HCT116 (cell line): ENCODE results near the gene SPATA25. TPM values are rescaled to one million over a fixed set of nuclear protein-coding genes. Genes with fewer than 3 reads are reported as not detected.
A peak's percentile ranks its signal among the peaks of the same experiment; 100 is the strongest.

Experiments used
- ATAC-seq: fragments of 200-7000 bp; cut with Tn5 transposase; 2 replicates; pipeline ENCODE4 v1.9.1; 2020; ENCODE audit warnings: mild to moderate bottlenecking, moderate library complexity
- BruUV-seq: library from RNA; stranded (reverse); fragments of 400-500 nt; replicated peaks from 2 replicates; lab custom pipeline; 2021; lab: Mats Ljungman, UMichigan
- CTCF ChIA-PET: fragments of 300-600 bp; sonication (Branson Sonifier 250); formaldehyde crosslinking; loops from one replicate; lab custom pipeline; 2021; ENCODE audit warnings: antibody characterized with exemption; lab: Charles Lee
- POLR2A ChIA-PET: fragments of 300-600, 350-600 bp; sonication (Branson Sonifier 250); formaldehyde crosslinking; loops from one replicate; lab custom pipeline; 2021; ENCODE audit warnings: antibody characterized with exemption; lab: Charles Lee
- RAD21 ChIA-PET, 2 experiments: fragments of 300-600 bp; sonication (Branson Sonifier 250); formaldehyde crosslinking; loops; one replicate each; lab custom pipeline; 2023; ENCODE audit warnings: low total read pairs in 2 of 2; ENCODE audit not compliant: uncharacterized antibody in 2 of 2, unreplicated experiment in 2 of 2, low non-redundant PET in 1 of 2; lab: Charles Lee
- DNase-seq: peaks from one replicate; pipeline ENCODE4 v3.0.0-alpha.2; 2010; ENCODE audit warnings: low read depth, low spot score
- H2AFZ ChIP-seq: fragments of 200-600 bp; shearing (Covaris generic), sonication (generic); 2 replicates; pipeline ENCODE4 v1.6.1; 2017; ENCODE audit warnings: low read depth, mixed run types, mixed read lengths, antibody characterized with exemption, low read length; ENCODE audit not compliant: poor library complexity, severe bottlenecking
- H3K27ac ChIP-seq: 2 replicates; pipeline ENCODE4 v1.5.1; 2012; ENCODE audit warnings: low read depth, low read length
- H3K27me3 ChIP-seq: fragments of 200-600 bp; sonication (generic); 2 replicates; pipeline ENCODE4 v1.6.1; 2016; ENCODE audit warnings: mixed run types, low read length, mixed read lengths; ENCODE audit not compliant: insufficient read depth
- H3K36me3 ChIP-seq, 2 experiments: fragments of 200-500 bp in 1 of 2; fragments of 200-600 bp in 1 of 2; sonication (Bioruptor generic) in 1 of 2; sonication (generic) in 1 of 2; 2 replicates each; pipeline versions ENCODE4 v1.5.1 to v1.6.1; 2014 to 2016; ENCODE audit warnings: low read length in 2 of 2, inconsistent platforms in 1 of 2, mixed read lengths in 1 of 2, mixed run types in 1 of 2; ENCODE audit not compliant: insufficient read depth in 2 of 2, control insufficient read depth in 1 of 2
- H3K4me1 ChIP-seq, 2 experiments: fragments of 200-600 bp in 1 of 2; sonication (generic) in 1 of 2; 2 replicates each; pipeline versions ENCODE4 v1.5.1 to v1.6.1; 2012 to 2017; ENCODE audit warnings: low read length in 2 of 2, inconsistent platforms in 1 of 2, mild to moderate bottlenecking in 1 of 2, mixed read lengths in 1 of 2, mixed run types in 1 of 2, moderate library complexity in 1 of 2; ENCODE audit not compliant: insufficient read depth in 2 of 2, control insufficient read depth in 1 of 2
- H3K4me2 ChIP-seq: fragments of 200-600 bp; sonication (generic); 2 replicates; pipeline ENCODE4 v1.6.1; 2017; ENCODE audit warnings: mixed run types, low read length, mixed read lengths
- H3K4me3 ChIP-seq, 2 experiments: fragments of 200-600 bp in 1 of 2; sonication (generic) in 1 of 2; replicated peaks in 1 of 2; 2 replicates each; pipeline ENCODE4 v1.5.1; 2011 to 2016; ENCODE audit warnings: low read length in 2 of 2, control low read depth in 1 of 2, low read depth in 1 of 2, mild to moderate bottlenecking in 1 of 2, mixed read lengths in 1 of 2, mixed run types in 1 of 2
- H3K79me2 ChIP-seq: fragments of 200-600 bp; sonication (generic); 2 replicates; pipeline ENCODE4 v1.6.1; 2017; ENCODE audit warnings: mild to moderate bottlenecking, mixed run types, low read length, moderate library complexity, mixed read lengths; ENCODE audit not compliant: insufficient read depth
- H3K9ac ChIP-seq: fragments of 200-600 bp; sonication (generic); 2 replicates; pipeline ENCODE4 v1.6.1; 2016; ENCODE audit warnings: low read length, mixed read lengths
- H3K9me2 ChIP-seq: fragments of 200-600 bp; sonication (generic), shearing (Covaris generic); 2 replicates; pipeline ENCODE4 v1.6.1; 2017; ENCODE audit warnings: mixed run types, mild to moderate bottlenecking, moderate library complexity; ENCODE audit not compliant: insufficient read depth
- H3K9me3 ChIP-seq, 2 experiments: fragments of 200-500 bp in 1 of 2; fragments of 200-600 bp in 1 of 2; sonication (Bioruptor generic) in 1 of 2; sonication (generic) in 1 of 2; 2 replicates each; pipeline ENCODE4 v1.6.1; 2014 to 2017; ENCODE audit warnings: low read length in 2 of 2, mixed read lengths in 2 of 2, inconsistent platforms in 1 of 2, low read depth in 1 of 2, mild to moderate bottlenecking in 1 of 2, mixed run types in 1 of 2, moderate library complexity in 1 of 2; ENCODE audit not compliant: control insufficient read depth in 1 of 2, insufficient read depth in 1 of 2
- H4K20me1 ChIP-seq: fragments of 200-600 bp; sonication (generic), shearing (Covaris generic); 2 replicates; pipeline ENCODE4 v1.6.1; 2017; ENCODE audit warnings: mixed run types, mild to moderate bottlenecking, moderate library complexity; ENCODE audit not compliant: insufficient read depth
- ATF3 ChIP-seq: IDR thresholded peaks from 2 replicates; pipeline ENCODE4 v1.6.1; 2012
- CBX3 ChIP-seq: IDR thresholded peaks from 2 replicates; pipeline ENCODE4 v1.6.1; 2012; ENCODE audit warnings: low read depth
- CTCF ChIP-seq, 3 experiments: fragments of 200-600 bp in 1 of 3; sonication (generic) in 1 of 3; IDR thresholded peaks in 2 of 3; conservative IDR thresholded peaks in 1 of 3; 2 replicates each; pipeline ENCODE4 v1.5.1; 2012 to 2017; ENCODE audit warnings: low read depth in 2 of 3, low read length in 2 of 3, antibody characterized with exemption in 1 of 3, borderline replicate concordance in 1 of 3, control low read depth in 1 of 3, mild to moderate bottlenecking in 1 of 3, mixed read lengths in 1 of 3, mixed run types in 1 of 3, moderate library complexity in 1 of 3; ENCODE audit not compliant: insufficient read depth in 1 of 3
- EGR1 ChIP-seq: IDR thresholded peaks from 2 replicates; pipeline ENCODE4 v1.6.1; 2012; ENCODE audit warnings: low read depth
- EZH2 ChIP-seq: fragments of 200-600 bp; sonication (generic); IDR thresholded peaks from 2 replicates; pipeline ENCODE4 v1.6.1; 2017; ENCODE audit warnings: antibody characterized with exemption, mixed run types
- EZH2phosphoT487 ChIP-seq: fragments of 200-600 bp; IDR thresholded peaks from 2 replicates; pipeline ENCODE4 v1.6.1; 2018; ENCODE audit warnings: antibody characterized with exemption, borderline replicate concordance
- FOSL1 ChIP-seq: IDR thresholded peaks from 2 replicates; pipeline ENCODE4 v1.6.1; 2012; ENCODE audit warnings: low read depth
- JUND ChIP-seq: IDR thresholded peaks from 2 replicates; pipeline ENCODE4 v1.6.1; 2012
- POLR2A ChIP-seq: IDR thresholded peaks from 2 replicates; pipeline ENCODE4 v1.7.0; 2011; ENCODE audit warnings: borderline replicate concordance; ENCODE audit not compliant: insufficient read depth, insufficient read length; ENCODE audit errors: extremely low read depth
- POLR2AphosphoS5 ChIP-seq: IDR thresholded peaks from 2 replicates; pipeline ENCODE4 v1.6.1; 2011; ENCODE audit warnings: mild to moderate bottlenecking, low read depth, low read length, moderate library complexity
- REST ChIP-seq: IDR thresholded peaks from 2 replicates; pipeline ENCODE4 v1.6.1; 2012; ENCODE audit warnings: low read depth
- SP1 ChIP-seq: IDR thresholded peaks from 2 replicates; pipeline ENCODE4 v1.6.1; 2012; ENCODE audit warnings: low read depth
- ZBTB33 ChIP-seq: IDR thresholded peaks from 2 replicates; pipeline ENCODE4 v1.6.1; 2011; ENCODE audit warnings: mild to moderate bottlenecking, low read length, moderate library complexity; ENCODE audit not compliant: insufficient replicate concordance; ENCODE audit errors: extremely low read depth
- ZFX ChIP-seq: fragments of 450-650 bp; IDR thresholded peaks from 2 replicates; pipeline ENCODE4 v1.6.1; 2017
- intact Hi-C: fragments of 100-400 bp; cut with micrococcal nuclease; formaldehyde crosslinking; loops from 2 replicates; pipeline ENCODE4 v1.10.0; 2022
- total RNA-seq: library from RNA; stranded (reverse); gene quantifications from one replicate; pipeline ENCODE4 v1.2.1, GENCODE V29; 2021; ENCODE audit not compliant: unreplicated experiment

The SPATA25 gene
- total RNA-seq, 1 experiment from 2014 or later, result 0.42 TPM

- POLR2A ChIA-PET, result interaction anchor here (1.9 kb wide), 1 partner anchor 24 kb away, joined by 8 read pairs; the partner anchor contains the start of gene ZSWIM1
- RAD21 ChIA-PET, result no interaction called here
- peak overlapping the region; percentile 46; the same call in 1 of the 2 replicates for H3K27ac ChIP-seq
- H3K4me2 ChIP-seq, result peak overlapping the region; percentile 95
- DNase-seq, result no peak
- no peaks in the 10 kb centered on the region for H4K20me1 ChIP-seq
- no peak for TF ChIP-seq CBX3
- TF ChIP-seq EZH2, result no peak
- TF ChIP-seq EZH2phosphoT487, result no peak
- TF ChIP-seq POLR2A, result no peak
- no peak for TF ChIP-seq ATF3
- no peak for TF ChIP-seq FOSL1
- no peak for TF ChIP-seq REST
- TF ChIP-seq JUND, result no peak
- TF ChIP-seq ZBTB33, result no peak
- no peak for TF ChIP-seq SP1
- no peak for TF ChIP-seq EGR1
- no peak for TF ChIP-seq POLR2AphosphoS5
- no peak for TF ChIP-seq ZFX
- no peak for TF ChIP-seq CTCF (IDR thresholded peaks at IDR 0.05 in 2 of 3, conservative IDR thresholded peaks at IDR 0.05 in 1 of 3; ENCODE audit: borderline replicate concordance in 1 of 3, insufficient read depth in 1 of 3, low read depth in 2 of 3, low read length in 2 of 3)
- no peak overlapping the region for H3K9ac ChIP-seq
- no peaks in the 10 kb centered on the region for H3K36me3 ChIP-seq
- H3K9me3 ChIP-seq, result no peaks in the 10 kb centered on the region
- H2AFZ ChIP-seq, result no peak overlapping the region
- H3K4me1 ChIP-seq, result peaks cover 15 to 36% of the 10 kb centered on the region in 2 experiments
- peak overlapping the region; percentile 72 to 96 for H3K4me3 ChIP-seq
- H3K79me2 ChIP-seq, result 0 out of 2 replicates have a peak, but pooled peaks cover 12% of the 10 kb centered on the region
- peak; percentile 6 for ATAC-seq
- intact Hi-C loops, result no loop called here
- H3K27me3 ChIP-seq, result no peaks in the 10 kb centered on the region
- CTCF ChIA-PET, result interaction anchor here (1.6 kb wide), 1 partner anchor 23 kb away, joined by 3 read pairs; the partner anchor contains the start of gene ZSWIM1
- H3K9me2 ChIP-seq, result no peaks in the 10 kb centered on the region
- no TSS peak for BruUV-seq
These were observed 29.6 kb downstream of the SPATA25 start for GRCh38 chr20:45857882-45858216.
